HG02943 (cell line): ENCODE data around the gene SWI5.
"Not testable (repeated sequence)": the region's sequence is repeated elsewhere in the genome, so short reads cannot be mapped to it uniquely, and the experiment has no call there.

Experiments used
- ATAC-seq: cut with Tn5 transposase; IDR thresholded peaks from one replicate; pipeline ENCODE4 v1.9.1; 2021; ENCODE audit warnings: mild to moderate bottlenecking, low read depth, moderate library complexity; ENCODE audit not compliant: unreplicated experiment

SWI5 gene

GRCh38 chr9:128275198-128276007, 673 bp upstream of the SWI5 start, which contains the start of gene GOLGA2:
Gene GOLGA2 (minus strand): TSS chr9:128276007. CDS start chr9:128275976, 31 bp downstream.
- ATAC-seq = peak; percentile 49

- no peak for ATAC-seq
Measured at GRCh38 chr9:128276574-128277270, 646 bp downstream of the SWI5 start.

- ATAC-seq = not testable (repeated sequence)
Measured at GRCh38 chr9:128279088-128280073, 3.3 kb downstream of the SWI5 start.

- no peak for ATAC-seq
Measured at GRCh38 chr9:128280084-128280622, 4.1 kb downstream of the SWI5 start.

- ATAC-seq = no peak
Measured at GRCh38 chr9:128282500-128282899, 6.4 kb downstream of the SWI5 start.

- no peak for ATAC-seq
Measured at GRCh38 chr9:128285033-128285784, 9.1 kb downstream of the SWI5 start.

GRCh38 chr9:128286440-128286839, 10.4 kb downstream of the SWI5 start:
- no peak for ATAC-seq

GRCh38 chr9:128288273-128289004, 12.4 kb downstream of the SWI5 start:
- no peak for ATAC-seq

- ATAC-seq = no peak
Measured at GRCh38 chr9:128292009-128292408, 15.9 kb downstream of the SWI5 start.

- no peak for ATAC-seq
Measured at GRCh38 chr9:128293091-128293490, 17.0 kb downstream of the SWI5 start.

- no peak for ATAC-seq
Measured at GRCh38 chr9:128294142-128294541, 18.1 kb downstream of the SWI5 start.

GRCh38 chr9:128296340-128297220, 20.5 kb downstream of the SWI5 start:
- no peak for ATAC-seq

GRCh38 chr9:128297221-128297773, 21.2 kb downstream of the SWI5 start:
- ATAC-seq = no peak

GRCh38 chr9:128298535-128299482, 22.7 kb downstream of the SWI5 start:
- ATAC-seq = no peak

- ATAC-seq = no peak
Measured at GRCh38 chr9:128304136-128304970, 28.3 kb downstream of the SWI5 start.

GRCh38 chr9:128304971-128305288, 28.9 kb downstream of the SWI5 start:
- ATAC-seq = no peak
